ENCODE results near the gene TMIE.
A peak's percentile ranks its signal among the peaks of the same experiment; 100 is the strongest.

DNA sequence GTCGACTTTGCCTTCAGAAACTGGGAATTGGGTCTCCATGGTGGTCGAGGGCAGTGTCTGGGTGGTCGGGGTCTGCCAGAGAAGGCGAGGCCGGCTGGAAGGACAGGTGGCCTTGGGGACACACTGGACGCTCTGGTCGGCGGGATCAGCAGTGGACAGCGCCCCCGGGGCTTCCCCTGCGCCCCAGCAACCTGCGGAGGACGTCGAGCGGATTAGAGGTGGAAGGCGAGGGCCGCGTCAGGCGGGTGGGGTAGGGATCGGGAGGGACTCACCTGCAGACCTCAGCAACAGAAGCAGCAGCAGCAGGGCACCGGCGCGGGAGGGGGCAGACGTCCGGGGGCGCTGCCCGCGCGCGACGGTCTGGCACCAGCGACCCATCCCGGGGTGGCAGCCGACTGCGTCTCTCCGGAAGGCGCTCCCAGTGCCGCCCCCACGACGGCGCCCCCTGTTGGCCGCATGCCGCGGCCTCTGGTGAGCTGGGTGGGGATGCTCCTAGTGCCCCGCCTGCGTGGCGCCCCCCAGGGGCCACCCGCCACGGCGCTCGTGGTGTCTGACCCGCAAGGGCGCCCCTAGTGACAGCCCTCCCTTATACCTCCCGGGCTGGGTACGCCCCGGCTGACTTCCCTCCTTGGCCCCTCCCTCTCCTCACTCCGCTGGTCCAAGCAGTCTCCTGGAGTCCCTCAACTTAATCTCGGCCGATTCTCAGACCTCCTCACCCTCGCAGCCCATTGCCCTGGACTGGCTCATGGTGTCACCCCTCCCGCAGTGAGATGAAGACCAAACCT is 16.4 kb downstream of the TMIE start, which contains the start of gene PRSS50:
- TF ChIP-seq CTCF (IDR thresholded peaks at IDR 0.05), result peak; percentile 47
- no peak for TF ChIP-seq REST (IDR thresholded peaks at IDR 0.05; ENCODE audit: insufficient read depth in 1 of 2, low read depth in 2 of 2, low read length in 1 of 2)
- TF ChIP-seq POLR2AphosphoS5 (IDR thresholded peaks at IDR 0.05; ENCODE audit: low read depth, low read length), result no peak
